ENCODE data around the gene TEX29.

- no peak for TF ChIP-seq POLR2AphosphoS5 (IDR thresholded peaks at IDR 0.05; ENCODE audit: low read depth, low read length)
- TF ChIP-seq POLR2A (IDR thresholded peaks at IDR 0.05; ENCODE audit: low read depth, low read length): no peak
Measured at GRCh38 chr13:111283991-111284390, 36.5 kb upstream of the TEX29 start.

Data from GM12892 (cell line).